ENCODE measurements around the gene DKKL1.
A peak's percentile ranks its signal among the peaks of the same experiment; 100 is the strongest.

Gene DKKL1

GRCh38 chr19:49339301-49340068 lies 24.2 kb upstream of the DKKL1 start:
- Histone ChIP-seq H3K4me1 (ENCODE audit: insufficient read depth, low read length) (peaks cover 5% of the 10 kb centered on the region), H3K4me3 (ENCODE audit: low read depth in 1 of 2, low read length in 2 of 2) (peak overlapping the region; percentile 58 to 59), H3K9me3 (ENCODE audit: low read length) (no peaks in the 10 kb centered on the region), H3K27ac (ENCODE audit: low read depth, low read length) (peak overlapping the region; percentile 61), H3K27me3 (ENCODE audit: control insufficient read depth in 1 of 2, insufficient read depth in 2 of 2, low read length in 2 of 2) (no peaks in the 10 kb centered on the region), H3K9ac (ENCODE audit: low read length) (no peak overlapping the region), H3K36me3 (ENCODE audit: insufficient read depth, low read length) (peaks cover 28% of the 10 kb centered on the region)

- H3K4me3 ChIP-seq (ENCODE audit: low read depth in 1 of 2, low read length in 2 of 2) = peak overlapping the region in 1 of 2 donors; percentile 58
- H3K27ac ChIP-seq (ENCODE audit: low read depth, low read length) = peak overlapping the region; percentile 61
- H3K36me3 ChIP-seq (ENCODE audit: insufficient read depth, low read length) = peaks cover 36% of the 10 kb centered on the region
Measured at GRCh38 chr19:49340069-49340864, 23.4 kb upstream of the DKKL1 start.

GRCh38 chr19:49340865-49341718 lies 22.6 kb upstream of the DKKL1 start:
- H3K36me3 ChIP-seq (ENCODE audit: insufficient read depth, low read length) = peaks cover 39% of the 10 kb centered on the region
- H3K4me1 ChIP-seq (ENCODE audit: insufficient read depth, low read length) = peaks cover 5% of the 10 kb centered on the region
- no peaks in the 10 kb centered on the region for H3K27me3 ChIP-seq (ENCODE audit: control insufficient read depth in 1 of 2, insufficient read depth in 2 of 2, low read length in 2 of 2)
- H3K9me3 ChIP-seq (ENCODE audit: low read length) = no peaks in the 10 kb centered on the region
- H3K27ac ChIP-seq (ENCODE audit: low read depth, low read length) = no peak overlapping the region
- no peak overlapping the region for H3K9ac ChIP-seq (ENCODE audit: low read length)
- no peak overlapping the region for H3K4me3 ChIP-seq (ENCODE audit: low read depth in 1 of 2, low read length in 2 of 2)

More at GRCh38 chr19:49340069-49340864, 23.4 kb upstream of the DKKL1 start:
- Histone ChIP-seq H3K4me1 (ENCODE audit: insufficient read depth, low read length) (peaks cover 5% of the 10 kb centered on the region), H3K9me3 (ENCODE audit: low read length) (no peaks in the 10 kb centered on the region), H3K9ac (ENCODE audit: low read length) (no peak overlapping the region), H3K27me3 (ENCODE audit: control insufficient read depth in 1 of 2, insufficient read depth in 2 of 2, low read length in 2 of 2) (no peaks in the 10 kb centered on the region)

GRCh38 chr19:49342291-49342721 lies 21.4 kb upstream of the DKKL1 start:
- no peak overlapping the region for H3K27ac ChIP-seq (ENCODE audit: low read depth, low read length)
- peaks cover 5% of the 10 kb centered on the region for H3K4me1 ChIP-seq (ENCODE audit: insufficient read depth, low read length)
- H3K4me3 ChIP-seq (ENCODE audit: low read depth in 1 of 2, low read length in 2 of 2) = no peak overlapping the region
- no peaks in the 10 kb centered on the region for H3K9me3 ChIP-seq (ENCODE audit: low read length)
- no peak overlapping the region for H3K9ac ChIP-seq (ENCODE audit: low read length)
- H3K27me3 ChIP-seq (ENCODE audit: control insufficient read depth in 1 of 2, insufficient read depth in 2 of 2, low read length in 2 of 2) = no peaks in the 10 kb centered on the region
- peaks cover 46% of the 10 kb centered on the region for H3K36me3 ChIP-seq (ENCODE audit: insufficient read depth, low read length)

- H3K27me3 ChIP-seq (ENCODE audit: control insufficient read depth in 1 of 2, insufficient read depth in 2 of 2, low read length in 2 of 2) = no peaks in the 10 kb centered on the region
- H3K9ac ChIP-seq (ENCODE audit: low read length) = no peak overlapping the region
- peaks cover 54% of the 10 kb centered on the region for H3K36me3 ChIP-seq (ENCODE audit: insufficient read depth, low read length)
- H3K9me3 ChIP-seq (ENCODE audit: low read length) = no peaks in the 10 kb centered on the region
- no peak overlapping the region for H3K27ac ChIP-seq (ENCODE audit: low read depth, low read length)
- H3K4me3 ChIP-seq (ENCODE audit: low read depth in 1 of 2, low read length in 2 of 2) = no peak overlapping the region
- H3K4me1 ChIP-seq (ENCODE audit: insufficient read depth, low read length) = peaks cover 5% of the 10 kb centered on the region
Measured at GRCh38 chr19:49343123-49343522, 20.6 kb upstream of the DKKL1 start.

GRCh38 chr19:49344505-49345423 lies 18.9 kb upstream of the DKKL1 start:
- Histone ChIP-seq H3K9me3 (ENCODE audit: low read length) (no peaks in the 10 kb centered on the region), H3K36me3 (ENCODE audit: insufficient read depth, low read length) (peaks cover 70% of the 10 kb centered on the region), H3K4me1 (ENCODE audit: insufficient read depth, low read length) (no peaks in the 10 kb centered on the region), H3K9ac (ENCODE audit: low read length) (no peak overlapping the region), H3K4me3 (ENCODE audit: low read depth in 1 of 2, low read length in 2 of 2) (no peak overlapping the region), H3K27ac (ENCODE audit: low read depth, low read length) (no peak overlapping the region), H3K27me3 (ENCODE audit: control insufficient read depth in 1 of 2, insufficient read depth in 2 of 2, low read length in 2 of 2) (no peaks in the 10 kb centered on the region)

- Histone ChIP-seq H3K4me3 (ENCODE audit: low read depth in 1 of 2, low read length in 2 of 2) (no peak overlapping the region), H3K9me3 (ENCODE audit: low read length) (no peaks in the 10 kb centered on the region), H3K4me1 (ENCODE audit: insufficient read depth, low read length) (no peaks in the 10 kb centered on the region), H3K27ac (ENCODE audit: low read depth, low read length) (no peak overlapping the region), H3K27me3 (ENCODE audit: control insufficient read depth in 1 of 2, insufficient read depth in 2 of 2, low read length in 2 of 2) (no peaks in the 10 kb centered on the region), H3K36me3 (ENCODE audit: insufficient read depth, low read length) (peaks cover 63% of the 10 kb centered on the region), H3K9ac (ENCODE audit: low read length) (no peak overlapping the region)
Measured at GRCh38 chr19:49347191-49347590, 16.5 kb upstream of the DKKL1 start.

- Histone ChIP-seq H3K9me3 (ENCODE audit: low read length) (no peaks in the 10 kb centered on the region), H3K4me3 (ENCODE audit: low read depth in 1 of 2, low read length in 2 of 2) (no peak overlapping the region), H3K36me3 (ENCODE audit: insufficient read depth, low read length) (peaks cover 57% of the 10 kb centered on the region), H3K9ac (ENCODE audit: low read length) (no peak overlapping the region), H3K27ac (ENCODE audit: low read depth, low read length) (no peak overlapping the region), H3K27me3 (ENCODE audit: control insufficient read depth in 1 of 2, insufficient read depth in 2 of 2, low read length in 2 of 2) (no peaks in the 10 kb centered on the region), H3K4me1 (ENCODE audit: insufficient read depth, low read length) (no peaks in the 10 kb centered on the region)
Measured at GRCh38 chr19:49347835-49348234, 15.8 kb upstream of the DKKL1 start.

- no peak overlapping the region for H3K9ac ChIP-seq (ENCODE audit: low read length)
- no peak overlapping the region for H3K4me3 ChIP-seq (ENCODE audit: low read depth in 1 of 2, low read length in 2 of 2)
- H3K27me3 ChIP-seq (ENCODE audit: control insufficient read depth in 1 of 2, insufficient read depth in 2 of 2, low read length in 2 of 2) = no peaks in the 10 kb centered on the region
- H3K27ac ChIP-seq (ENCODE audit: low read depth, low read length) = no peak overlapping the region
- H3K4me1 ChIP-seq (ENCODE audit: insufficient read depth, low read length) = no peaks in the 10 kb centered on the region
- H3K9me3 ChIP-seq (ENCODE audit: low read length) = no peaks in the 10 kb centered on the region
- peaks cover 51% of the 10 kb centered on the region for H3K36me3 ChIP-seq (ENCODE audit: insufficient read depth, low read length)
Measured at GRCh38 chr19:49348305-49349189, 15.1 kb upstream of the DKKL1 start.

GRCh38 chr19:49349567-49349966 lies 14.1 kb upstream of the DKKL1 start:
- H3K27ac ChIP-seq (ENCODE audit: low read depth, low read length) = no peak overlapping the region
- H3K4me1 ChIP-seq (ENCODE audit: insufficient read depth, low read length) = no peaks in the 10 kb centered on the region
- no peaks in the 10 kb centered on the region for H3K9me3 ChIP-seq (ENCODE audit: low read length)
- H3K4me3 ChIP-seq (ENCODE audit: low read depth in 1 of 2, low read length in 2 of 2) = no peak overlapping the region
- H3K9ac ChIP-seq (ENCODE audit: low read length) = no peak overlapping the region
- peaks cover 50% of the 10 kb centered on the region for H3K36me3 ChIP-seq (ENCODE audit: insufficient read depth, low read length)
- H3K27me3 ChIP-seq (ENCODE audit: control insufficient read depth in 1 of 2, insufficient read depth in 2 of 2, low read length in 2 of 2) = no peaks in the 10 kb centered on the region

Measured in muscle layer of colon (tissue), 2 donors.